ENCODE results near the gene PRSS56.
A peak's percentile ranks its signal among the peaks of the same experiment; 100 is the strongest.

The PRSS56 gene

GRCh38 chr2:232502911-232503808, 17.0 kb upstream of the PRSS56 start:
- peak in 1 of 2 experiments; percentile 53 for DNase-seq

- no peak for DNase-seq
Measured at GRCh38 chr2:232503809-232504323, 16.3 kb upstream of the PRSS56 start.

- no peak for DNase-seq
Measured at GRCh38 chr2:232504438-232504837, 15.8 kb upstream of the PRSS56 start.

- no peak for DNase-seq
Measured at GRCh38 chr2:232505856-232506255, 14.3 kb upstream of the PRSS56 start.

GRCh38 chr2:232506709-232507108, 13.5 kb upstream of the PRSS56 start:
- DNase-seq, result no peak

GRCh38 chr2:232508251-232508650, 11.9 kb upstream of the PRSS56 start:
- DNase-seq, result no peak

GRCh38 chr2:232511336-232511890, 8.8 kb upstream of the PRSS56 start:
- peak in 1 of 2 experiments; percentile 18 for DNase-seq

GRCh38 chr2:232512602-232513001, 7.6 kb upstream of the PRSS56 start:
- DNase-seq, result peak in 1 of 2 experiments; percentile 16

- DNase-seq, result no peak
Measured at GRCh38 chr2:232513353-232513752, 6.8 kb upstream of the PRSS56 start.

GRCh38 chr2:232515639-232516038, 4.5 kb upstream of the PRSS56 start:
- no peak for DNase-seq

- DNase-seq, result no peak
Measured at GRCh38 chr2:232516551-232516950, 3.6 kb upstream of the PRSS56 start.

GRCh38 chr2:232518844-232519243, 1.3 kb upstream of the PRSS56 start:
- DNase-seq, result no peak

GRCh38 chr2:232520489-232520888, 301 bp downstream of the PRSS56 start:
- DNase-seq, result no peak

- DNase-seq, result no peak
Measured at GRCh38 chr2:232521098-232521497, 910 bp downstream of the PRSS56 start.

- peak; percentile 15 to 26 for DNase-seq
Measured at GRCh38 chr2:232521959-232522622, 1.9 kb downstream of the PRSS56 start.

- no peak for DNase-seq
Measured at GRCh38 chr2:232522623-232523401, 2.6 kb downstream of the PRSS56 start.

GRCh38 chr2:232523402-232523681, 3.2 kb downstream of the PRSS56 start:
- no peak for DNase-seq

GRCh38 chr2:232523682-232524597, 3.8 kb downstream of the PRSS56 start:
- DNase-seq, result peak in 1 of 2 experiments; percentile 11

- no peak for DNase-seq
Measured at GRCh38 chr2:232524771-232525170, 4.6 kb downstream of the PRSS56 start.

- DNase-seq, result no peak
Measured at GRCh38 chr2:232525199-232525598, 5.0 kb downstream of the PRSS56 start.

- no peak for DNase-seq
Measured at GRCh38 chr2:232525791-232526371, 5.7 kb downstream of the PRSS56 start, which contains the start of gene CHRND. TSS of gene CHRND (plus strand) at chr2:232526160. CDS start at chr2:232526216, 56 bp downstream.

Measured in NCI-H2081 (cell line).